Measurements from ENCODE around the gene TSHZ2.

The TSHZ2 gene

DNA sequence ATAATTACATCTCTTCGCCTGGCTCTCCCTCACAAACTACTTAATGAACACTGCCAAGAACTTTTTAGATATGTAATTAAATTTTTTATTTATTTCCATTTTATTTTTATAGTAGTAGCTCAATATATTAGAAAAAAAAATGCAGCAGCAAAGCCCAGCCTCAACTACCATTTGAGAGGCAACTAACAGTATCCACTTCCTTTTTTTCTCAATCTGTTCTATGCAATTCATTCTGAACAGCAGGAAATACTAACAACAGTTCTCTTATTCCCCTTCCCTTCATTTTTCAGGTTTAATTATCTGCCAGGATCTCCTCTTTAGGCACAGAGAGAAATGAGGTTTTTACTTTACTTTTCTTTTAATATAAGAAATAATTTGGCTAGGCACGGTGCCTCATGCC is 508.8 kb downstream of the TSHZ2 start:
- H3K4me3 ChIP-seq (ENCODE audit: low read depth, low read length) = no peak overlapping the region
- no peak for DNase-seq (ENCODE audit: low read depth)
- TF ChIP-seq CTCF (IDR thresholded peaks at IDR 0.05; ENCODE audit: low read depth, low read length, missing control alignments) = no peak

DNA sequence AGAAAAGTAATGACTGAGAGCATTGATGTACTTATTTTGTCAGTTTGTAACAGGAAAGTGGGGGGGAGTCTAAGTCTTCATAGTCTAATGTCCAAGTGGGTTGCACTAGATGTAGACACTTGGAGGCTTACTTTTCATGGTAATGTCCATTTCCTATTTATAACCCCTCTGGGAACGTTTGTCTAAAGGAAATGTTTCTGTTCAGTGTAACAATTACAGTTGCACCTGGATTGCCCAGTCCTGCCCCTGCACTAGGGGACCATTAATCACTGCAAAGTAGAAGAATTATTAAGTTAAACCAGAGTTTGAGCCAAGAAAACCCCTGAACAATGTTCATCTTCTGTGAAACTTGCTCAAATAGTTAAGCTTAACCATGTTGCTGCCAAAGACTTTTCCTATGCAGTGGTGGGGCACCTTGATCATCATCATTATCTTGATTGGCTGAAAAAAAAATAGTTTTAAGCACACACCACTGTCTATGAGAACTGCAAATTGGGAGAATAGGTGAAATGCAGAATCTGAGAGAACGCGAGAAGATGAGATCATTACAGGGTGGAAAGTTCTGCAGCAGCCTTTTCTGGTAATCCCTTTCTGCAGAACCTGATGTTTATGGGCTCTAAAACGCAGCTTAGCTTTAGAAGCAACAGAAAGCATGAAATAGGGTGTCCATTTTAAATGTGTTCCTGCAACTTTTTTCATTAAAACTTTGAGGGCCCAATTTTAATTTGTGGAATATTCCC is 515.5 kb downstream of the TSHZ2 start:
- no peak for DNase-seq (ENCODE audit: low read depth)
- H3K4me3 ChIP-seq (ENCODE audit: low read depth, low read length) = no peak overlapping the region
- no peak for TF ChIP-seq CTCF (IDR thresholded peaks at IDR 0.05; ENCODE audit: low read depth, low read length, missing control alignments)

GRCh38 chr20:53488775-53489272 is 516.7 kb downstream of the TSHZ2 start:
- H3K4me3 ChIP-seq (ENCODE audit: low read depth, low read length) = no peak overlapping the region
- TF ChIP-seq CTCF (IDR thresholded peaks at IDR 0.05; ENCODE audit: low read depth, low read length, missing control alignments) = no peak
- no peak for DNase-seq (ENCODE audit: low read depth)

DNA sequence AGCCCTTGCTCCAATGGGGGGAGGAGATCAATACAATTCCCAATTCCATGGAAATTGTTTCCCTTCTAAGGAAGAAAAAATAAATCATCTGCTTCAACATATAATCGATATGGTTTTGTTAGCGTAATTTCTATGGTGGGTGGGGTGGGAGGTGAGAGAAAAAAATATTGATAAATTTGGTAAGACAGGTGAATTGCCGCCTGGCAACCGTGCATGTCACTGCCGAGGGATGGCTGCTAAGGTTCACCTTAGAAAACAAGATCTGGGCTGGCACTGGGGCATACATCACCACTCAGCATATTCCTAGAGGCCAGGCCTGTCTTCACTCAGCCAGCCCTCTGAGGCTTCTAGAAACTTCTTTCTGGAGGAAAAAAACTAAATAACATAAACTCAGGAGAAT is 517.4 kb downstream of the TSHZ2 start:
- DNase-seq (ENCODE audit: low read depth) = no peak
- no peak for TF ChIP-seq CTCF (IDR thresholded peaks at IDR 0.05; ENCODE audit: low read depth, low read length, missing control alignments)
- H3K4me3 ChIP-seq (ENCODE audit: low read depth, low read length) = no peak overlapping the region

DNA sequence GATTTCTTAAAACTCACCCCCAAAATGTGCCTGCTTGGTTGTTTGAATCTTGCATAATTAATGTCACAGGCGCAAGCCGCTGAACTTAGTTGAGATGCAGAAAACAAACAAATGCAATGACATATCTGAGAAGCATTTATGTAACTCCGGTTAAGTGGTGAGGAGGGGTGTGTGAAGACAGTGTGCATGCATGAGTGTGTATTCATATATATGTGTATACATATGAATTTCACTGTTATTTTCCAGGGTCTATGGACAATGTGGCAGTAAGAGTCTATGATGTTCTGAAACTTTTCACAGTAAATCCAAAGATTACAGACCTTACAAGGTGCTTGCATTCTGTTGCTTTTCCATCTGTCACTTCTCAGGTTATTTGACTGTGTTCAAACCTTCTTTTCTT is 518.5 kb downstream of the TSHZ2 start:
- no peak overlapping the region for H3K4me3 ChIP-seq (ENCODE audit: low read depth, low read length)
- no peak for TF ChIP-seq CTCF (IDR thresholded peaks at IDR 0.05; ENCODE audit: low read depth, low read length, missing control alignments)
- DNase-seq (ENCODE audit: low read depth) = no peak

GRCh38 chr20:53491462-53491861 is 519.3 kb downstream of the TSHZ2 start:
- no peak overlapping the region for H3K4me3 ChIP-seq (ENCODE audit: low read depth, low read length)
- no peak for TF ChIP-seq CTCF (IDR thresholded peaks at IDR 0.05; ENCODE audit: low read depth, low read length, missing control alignments)
- DNase-seq (ENCODE audit: low read depth) = no peak

DNA sequence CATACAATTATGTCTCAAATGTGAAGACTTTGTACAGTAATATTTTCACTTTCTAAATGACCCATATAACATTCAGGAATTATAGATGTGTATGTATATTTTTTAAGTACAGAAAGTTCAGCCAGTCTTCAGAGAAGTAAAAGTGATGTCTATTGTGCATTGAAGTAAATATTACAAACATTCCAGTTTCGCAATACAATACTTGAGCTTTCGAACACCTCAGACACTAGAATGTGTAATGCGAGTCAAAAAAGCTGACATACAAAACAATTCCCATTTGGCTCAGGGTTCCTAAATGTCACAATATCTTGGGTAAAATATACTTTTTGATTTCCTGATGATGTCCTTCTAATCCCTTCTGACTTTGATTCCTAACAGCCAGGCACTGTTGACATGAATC is 520.1 kb downstream of the TSHZ2 start:
- no peak for DNase-seq (ENCODE audit: low read depth)
- TF ChIP-seq CTCF (IDR thresholded peaks at IDR 0.05; ENCODE audit: low read depth, low read length, missing control alignments) = no peak
- H3K4me3 ChIP-seq (ENCODE audit: low read depth, low read length) = no peak overlapping the region

All from GM12864 (cell line).